Kidney epithelial cell (primary cell): ENCODE results near the gene MCC. TPM values are rescaled to one million over a fixed set of nuclear protein-coding genes. Genes with fewer than 3 reads are reported as not detected.

Experiments
- DNase-seq: peaks from one replicate; pipeline ENCODE4 v3.0.0-alpha.2; 2010; ENCODE audit warnings: low read depth
- H3K27me3 ChIP-seq: 2 replicates; pipeline ENCODE4 v1.6.0; 2011; ENCODE audit warnings: low read length; ENCODE audit not compliant: control insufficient read depth, insufficient read depth
- H3K36me3 ChIP-seq: 2 replicates; pipeline ENCODE4 v1.5.1; 2011; ENCODE audit warnings: low read length; ENCODE audit not compliant: control insufficient read depth, insufficient read depth
- H3K4me3 ChIP-seq: 2 replicates; pipeline ENCODE4 v1.5.1; 2011; ENCODE audit warnings: low read depth, mild to moderate bottlenecking, control low read depth, low read length
- CTCF ChIP-seq: IDR thresholded peaks from 2 replicates; pipeline ENCODE4 v1.5.1; 2011; ENCODE audit warnings: mild to moderate bottlenecking, moderate library complexity, low read length, control low read depth, inconsistent platforms; ENCODE audit not compliant: insufficient read depth, poor library complexity, severe bottlenecking
- total RNA-seq: library from RNA; depleted of rRNA; stranded (reverse); fragments of >200 nt; gene quantifications from 2 replicates; pipeline ENCODE4 v1.2.3, GENCODE V29; 2015

The MCC gene
- total RNA-seq, 1 donor from 2014 or later: 16.7 TPM

- Histone ChIP-seq H3K36me3 (no peaks in the 10 kb centered on the region), H3K4me3 (no peak overlapping the region), H3K27me3 (no peaks in the 10 kb centered on the region)
- DNase-seq: no peak
- no peak for TF ChIP-seq CTCF
Observed at GRCh38 chr5:113347572-113347971, 140.7 kb downstream of the MCC start.

GRCh38 chr5:113344973-113345940 lies 143.0 kb downstream of the MCC start:
- H3K4me3 ChIP-seq: no peak overlapping the region
- no peak for DNase-seq
- H3K36me3 ChIP-seq: no peaks in the 10 kb centered on the region
- TF ChIP-seq CTCF: no peak
- H3K27me3 ChIP-seq: no peaks in the 10 kb centered on the region

GRCh38 chr5:113343343-113343742 lies 144.9 kb downstream of the MCC start:
- Histone ChIP-seq H3K36me3 (no peaks in the 10 kb centered on the region), H3K27me3 (no peaks in the 10 kb centered on the region), H3K4me3 (no peak overlapping the region)
- TF ChIP-seq CTCF: no peak
- no peak for DNase-seq

GRCh38 chr5:113340537-113340936 lies 147.7 kb downstream of the MCC start:
- DNase-seq: no peak
- Histone ChIP-seq H3K27me3 (no peaks in the 10 kb centered on the region), H3K36me3 (no peaks in the 10 kb centered on the region), H3K4me3 (no peak overlapping the region)
- no peak for TF ChIP-seq CTCF

- no peak for TF ChIP-seq CTCF
- Histone ChIP-seq H3K36me3 (no peaks in the 10 kb centered on the region), H3K4me3 (no peak overlapping the region), H3K27me3 (no peaks in the 10 kb centered on the region)
- no peak for DNase-seq
Observed at GRCh38 chr5:113338628-113339027, 149.6 kb downstream of the MCC start.
